ENCODE results near the gene DDX59. TPM values are rescaled to one million over a fixed set of nuclear protein-coding genes. Genes with fewer than 3 reads are reported as not detected.

Gene DDX59
- total RNA-seq, result 20.0 TPM

DNA sequence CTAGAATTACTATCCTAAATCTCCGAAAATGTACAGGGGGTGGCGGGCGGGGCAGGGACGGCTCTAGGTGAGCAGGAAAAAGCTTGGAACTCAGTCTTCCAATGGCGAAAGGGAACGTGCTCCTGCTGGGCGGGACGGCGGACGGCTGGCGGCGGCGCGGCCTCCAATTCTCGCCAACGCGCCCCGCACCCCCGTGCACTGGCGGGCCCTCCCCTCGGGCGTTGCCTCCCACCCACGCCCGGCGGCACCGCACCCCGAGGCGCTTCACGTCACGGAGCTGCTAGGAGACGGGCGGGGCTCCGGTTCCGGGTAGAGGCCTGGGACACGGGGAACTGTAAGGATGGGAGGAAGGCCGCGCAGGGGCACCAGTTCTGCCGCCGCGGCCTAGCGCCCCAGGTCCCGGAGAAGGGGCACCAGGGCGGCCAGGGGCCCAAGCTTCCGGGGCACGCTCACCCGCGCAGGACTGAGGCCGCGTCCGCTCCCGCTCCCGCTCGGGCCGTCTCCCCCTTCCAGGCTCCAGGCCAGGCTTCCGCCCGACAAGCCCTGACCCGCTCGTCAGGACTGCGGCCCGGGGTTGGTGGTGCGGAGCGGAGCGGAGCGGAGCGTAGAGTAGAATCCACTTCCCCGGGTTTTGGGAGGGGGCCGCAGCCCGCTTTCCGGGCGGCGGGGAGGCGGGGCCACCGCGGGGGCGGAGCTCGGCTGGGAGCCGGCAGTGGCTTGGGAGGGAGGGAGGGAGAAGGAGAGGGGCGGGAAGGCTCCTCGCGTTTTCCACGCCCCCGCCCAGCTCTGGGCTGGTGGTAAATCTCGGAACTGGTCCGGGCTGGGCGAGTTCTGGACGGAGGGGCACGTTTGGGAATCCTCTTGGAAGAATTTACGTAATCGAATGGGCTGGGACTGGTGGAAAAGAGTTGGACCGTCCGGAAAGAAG, at the start of gene DDX59:
Gene DDX59 (minus strand): TSS at position 594 of the 928 bp plus-strand sequence. CDS start 3,167 bp downstream, outside the sequence.
- DNase-seq, result peak; percentile 94

DNA sequence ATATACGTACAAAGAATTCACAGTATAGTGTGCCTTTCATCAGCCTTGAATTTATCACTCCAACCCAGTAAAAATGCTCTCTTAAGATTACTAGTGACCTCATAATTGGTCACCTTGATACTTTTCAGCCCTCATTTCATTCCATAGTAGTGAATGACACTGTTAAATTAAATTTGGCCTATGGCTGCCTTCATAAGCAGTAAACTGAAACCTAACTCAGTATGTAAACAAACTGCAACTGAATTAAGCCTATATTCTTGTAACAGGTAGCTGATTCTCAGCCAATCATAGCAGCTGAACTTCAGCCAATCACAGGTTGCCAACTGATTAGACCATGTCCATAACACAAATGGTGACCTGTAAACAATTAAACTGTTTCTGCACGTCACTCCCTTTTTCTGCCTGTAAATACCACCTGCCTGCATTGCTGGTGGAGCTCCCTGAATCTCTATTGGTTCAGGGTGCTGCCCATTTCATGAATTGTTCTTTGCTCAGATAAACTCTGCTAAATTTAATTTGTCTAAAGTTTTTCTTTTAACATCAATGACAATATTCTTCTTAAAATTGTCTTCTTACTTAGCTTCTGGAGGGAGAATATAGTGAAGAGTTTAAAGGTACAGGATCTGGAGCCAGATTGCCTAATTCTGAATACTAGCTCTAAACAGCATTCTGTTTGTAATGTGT, 44.9 kb upstream of the DDX59 start:
- DNase-seq, result no peak

DNA sequence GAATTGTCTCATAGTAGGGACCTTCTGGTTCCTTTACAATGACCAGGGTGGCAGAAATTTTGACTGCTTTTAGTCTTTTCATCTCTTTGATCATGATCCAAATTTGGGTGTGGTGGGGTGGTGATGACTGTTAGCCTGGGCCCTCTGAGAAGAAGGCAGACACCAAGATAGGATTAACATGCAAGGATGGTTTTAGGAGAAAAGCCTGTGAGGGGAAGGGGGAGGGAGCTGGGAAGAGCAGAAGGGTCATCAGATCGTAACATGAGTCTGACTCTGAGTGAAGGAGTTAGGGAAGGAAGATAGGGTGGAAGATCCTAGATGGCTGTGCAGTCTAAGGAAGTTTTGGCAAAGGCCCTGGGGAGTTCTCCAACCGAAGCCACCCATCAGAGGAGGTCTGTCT, 40.5 kb upstream of the DDX59 start:
- DNase-seq, result no peak

DNA sequence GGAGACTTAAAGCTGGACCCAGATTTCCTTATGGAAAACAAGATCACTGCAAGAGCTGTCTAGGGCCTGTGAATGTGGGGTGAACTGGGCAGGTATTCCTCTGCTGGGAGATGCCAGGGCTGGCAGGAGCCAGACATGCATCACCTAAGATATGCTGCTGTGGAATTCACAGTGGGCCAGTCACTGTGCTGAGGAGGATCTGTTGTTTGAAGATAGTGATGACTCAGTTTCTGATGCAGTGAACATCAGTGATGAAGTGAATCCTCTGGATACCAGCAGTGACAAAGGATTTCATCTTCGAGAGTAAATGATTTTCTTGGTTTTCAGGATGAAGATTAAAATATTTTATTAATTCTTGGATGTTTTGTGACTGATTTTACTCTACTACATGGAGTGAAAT, 39.1 kb upstream of the DDX59 start:
- DNase-seq, result no peak

DNA sequence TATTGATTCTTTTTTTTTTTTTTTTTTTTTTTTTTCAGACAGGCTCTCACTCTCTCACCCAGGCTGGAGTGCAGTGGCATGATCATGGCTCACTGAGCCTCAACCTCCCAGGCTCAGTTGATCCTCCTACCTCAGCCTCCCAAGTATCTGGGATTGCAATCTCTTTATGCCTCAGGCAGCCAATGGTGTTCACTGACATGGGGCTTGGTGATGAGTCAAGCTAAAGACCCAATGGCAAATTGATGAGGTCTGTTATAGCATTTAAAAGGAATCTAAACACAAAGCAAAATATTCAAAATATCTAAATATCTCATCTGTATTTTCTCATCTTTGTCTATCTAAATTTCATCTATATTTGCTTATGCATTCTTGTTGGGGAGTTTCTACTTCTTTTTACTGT, 38.5 kb upstream of the DDX59 start:
- DNase-seq, result no peak

DNA sequence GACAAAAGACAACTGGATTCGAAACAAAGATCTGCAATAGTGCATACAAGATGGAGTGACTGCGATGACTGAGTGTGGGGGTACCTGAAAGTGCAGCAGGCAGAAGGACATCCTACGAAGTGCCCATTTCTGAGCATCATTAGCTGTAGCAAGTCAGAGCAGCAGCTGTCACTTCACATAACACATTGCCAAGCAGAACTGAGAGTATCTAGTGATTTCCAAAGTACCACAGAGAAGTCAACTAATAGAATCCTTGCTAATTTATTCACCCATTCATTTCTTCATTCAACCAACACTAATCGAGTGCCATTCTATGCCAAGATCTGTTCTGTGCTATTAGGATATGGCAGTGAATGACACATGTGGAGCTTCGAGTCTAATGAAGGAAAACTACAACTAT, 37.4 kb upstream of the DDX59 start:
- DNase-seq, result no peak

DNA sequence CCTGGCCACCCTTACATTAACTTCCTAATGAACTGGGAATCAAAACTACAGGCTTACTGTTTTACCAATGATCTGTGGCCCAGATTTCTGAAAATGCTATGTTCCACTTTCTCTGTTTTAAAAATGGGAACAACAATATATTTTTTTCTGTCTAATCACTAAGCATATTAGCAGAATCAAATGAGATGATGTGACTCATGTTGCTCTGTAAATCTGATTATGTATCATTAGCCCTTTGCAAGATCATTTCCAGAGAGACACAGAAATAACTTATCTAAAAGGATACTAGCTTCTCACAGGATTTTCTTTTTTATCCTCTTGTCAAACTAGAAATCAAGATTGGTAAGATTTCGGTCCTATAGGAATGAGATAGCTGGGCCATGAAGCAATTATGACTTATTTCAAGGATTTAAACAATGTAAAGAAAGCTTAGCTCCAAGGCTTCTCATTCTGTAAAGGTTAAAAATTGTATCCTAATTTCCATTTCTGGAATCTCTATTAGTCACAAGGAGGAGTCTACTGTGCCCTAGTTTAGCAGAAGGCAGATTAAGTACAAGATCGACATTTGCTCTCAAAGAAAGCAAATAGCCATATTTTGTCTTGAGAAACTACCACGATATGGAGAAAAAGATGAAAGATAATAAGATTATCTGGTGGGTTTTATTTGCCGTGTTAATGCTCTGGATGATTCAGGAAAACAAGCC, 36.6 kb upstream of the DDX59 start:
- DNase-seq, result no peak

DNA sequence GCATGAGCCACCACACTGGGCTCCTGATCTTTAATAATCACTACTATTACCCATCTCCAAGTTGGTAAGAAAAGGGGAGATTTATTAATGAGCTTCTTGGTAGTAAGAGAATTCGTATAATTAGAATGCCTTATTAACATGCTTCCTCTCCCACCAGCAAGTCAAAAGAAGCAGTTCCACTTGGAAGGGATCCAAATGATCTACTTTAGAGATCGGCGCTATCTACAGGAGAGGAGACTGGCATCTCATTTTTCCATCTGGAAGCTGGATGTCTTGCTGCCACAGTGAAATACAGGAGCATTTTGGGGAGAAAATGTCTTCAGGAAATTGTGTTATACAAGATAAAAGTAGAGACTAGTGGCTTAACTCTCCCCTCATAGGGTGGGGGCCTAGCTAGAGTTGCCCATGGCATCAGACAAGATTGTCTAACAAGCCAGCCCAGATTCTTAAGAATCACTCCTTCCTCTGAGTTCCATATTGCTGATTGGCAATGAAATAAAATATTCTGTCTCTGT, 35.3 kb upstream of the DDX59 start:
- DNase-seq, result no peak

DNA sequence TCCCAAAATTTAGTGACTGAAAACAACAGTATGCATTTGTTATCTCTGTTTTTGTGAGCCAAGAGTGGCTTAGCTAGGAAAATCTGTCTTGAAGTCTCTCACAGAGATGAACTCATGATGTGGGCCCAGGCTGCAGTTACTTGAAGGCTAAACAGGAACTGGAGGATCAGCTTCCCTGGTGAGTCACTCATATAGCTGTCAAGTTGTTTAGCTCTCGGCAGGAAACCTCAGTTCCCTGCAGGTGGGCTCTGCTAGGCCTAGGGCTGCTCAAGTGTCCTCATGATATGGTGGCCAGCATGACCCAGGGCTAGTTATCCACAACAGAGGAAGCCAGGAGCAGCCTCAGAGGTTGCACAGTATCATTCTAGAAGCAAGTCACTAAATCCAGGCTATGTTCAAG, 30.2 kb upstream of the DDX59 start:
- no peak for DNase-seq

DNA sequence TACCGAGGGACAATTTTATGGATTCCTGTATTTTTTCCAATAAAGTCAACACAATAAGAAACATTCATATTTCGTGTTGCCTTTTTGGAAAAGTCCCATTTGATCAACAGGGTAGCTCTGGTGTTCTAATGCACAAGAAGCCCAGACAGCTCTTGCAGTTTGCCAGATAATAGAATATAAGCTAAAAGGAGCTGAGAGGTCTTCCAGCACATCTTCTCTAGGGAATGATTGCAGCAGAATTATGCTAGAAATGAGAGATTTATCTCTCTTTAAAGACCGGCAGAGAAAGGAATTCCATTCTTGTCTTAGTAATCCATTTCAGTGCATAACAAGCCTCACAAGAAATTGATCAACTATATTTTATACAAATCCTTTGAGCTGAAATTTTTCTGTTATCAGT, 25.0 kb upstream of the DDX59 start:
- no peak for DNase-seq

DNA sequence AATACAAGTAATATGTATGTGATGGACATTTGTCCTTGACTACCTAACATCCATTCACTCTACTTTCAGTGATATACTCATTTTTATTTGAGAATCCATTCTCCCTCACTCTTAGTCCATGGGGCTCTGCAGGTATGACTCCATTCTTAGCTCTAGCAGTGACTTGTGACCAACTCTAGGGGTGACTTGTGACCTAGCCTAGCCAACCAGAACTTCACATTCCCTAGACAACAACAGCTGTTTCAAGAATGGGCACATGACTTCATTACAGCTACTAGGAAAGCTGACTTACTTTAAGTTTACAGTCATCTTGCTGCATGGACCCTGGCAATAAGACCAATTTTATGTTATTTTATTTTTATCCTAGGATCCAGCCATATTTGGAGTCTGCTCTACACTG, 23.6 kb upstream of the DDX59 start:
- no peak for DNase-seq

DNA sequence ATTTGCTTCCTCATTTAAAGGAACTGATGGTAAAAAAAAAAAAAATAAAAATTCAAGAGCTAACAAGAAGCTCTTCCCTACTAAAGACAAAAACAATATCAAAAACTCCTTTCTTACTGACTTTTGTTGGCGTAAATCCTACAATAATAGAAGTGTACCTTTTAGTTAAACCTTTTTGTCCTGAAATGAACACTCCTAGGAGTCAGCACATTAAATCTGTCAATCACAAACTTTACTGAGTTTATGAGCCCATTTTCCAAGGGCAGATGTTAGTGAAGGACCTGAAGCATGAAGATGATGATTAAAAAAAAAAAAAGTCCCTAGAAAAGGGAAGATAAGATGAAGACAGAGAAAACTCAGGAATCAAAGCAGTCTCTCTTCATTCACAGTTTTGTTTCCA, 22.6 kb upstream of the DDX59 start:
- no peak for DNase-seq

DNA sequence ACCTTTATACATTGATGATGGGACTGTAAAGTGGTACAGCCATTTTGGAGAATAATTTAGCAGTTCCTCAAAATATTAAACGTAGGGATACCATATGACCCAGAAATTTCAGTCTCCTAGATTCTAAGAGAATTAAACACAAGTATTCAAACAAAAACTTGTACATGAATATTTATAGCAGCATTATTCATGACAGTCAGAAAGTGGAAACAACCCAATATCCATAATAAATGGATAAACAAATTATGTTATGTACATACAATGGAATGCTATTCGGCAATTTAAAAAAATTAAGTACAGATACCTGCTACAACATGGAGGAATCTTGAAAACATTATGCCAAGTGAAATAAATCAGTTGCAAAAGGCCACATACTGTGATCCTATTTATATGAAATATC, 16.9 kb upstream of the DDX59 start:
- DNase-seq, result no peak

DNA sequence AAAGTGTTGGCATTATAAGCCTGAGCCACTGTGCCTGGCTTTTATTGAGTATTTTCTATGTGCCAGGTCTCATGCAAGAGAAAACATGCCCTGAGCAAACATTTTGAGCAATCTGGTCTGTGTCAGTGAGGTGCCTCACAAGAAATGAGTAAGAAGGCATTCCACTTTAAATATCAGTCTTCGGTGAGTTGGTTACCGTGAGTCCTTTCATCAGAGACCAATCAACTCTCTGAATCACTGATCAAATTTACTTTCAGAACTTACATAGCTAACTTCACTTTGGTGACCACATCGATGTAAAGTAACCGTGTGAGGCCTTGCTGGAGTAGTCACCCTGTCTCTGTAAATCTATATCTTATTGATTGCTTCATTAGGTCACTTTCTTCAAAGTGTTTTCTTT, 14.3 kb upstream of the DDX59 start:
- DNase-seq, result no peak

DNA sequence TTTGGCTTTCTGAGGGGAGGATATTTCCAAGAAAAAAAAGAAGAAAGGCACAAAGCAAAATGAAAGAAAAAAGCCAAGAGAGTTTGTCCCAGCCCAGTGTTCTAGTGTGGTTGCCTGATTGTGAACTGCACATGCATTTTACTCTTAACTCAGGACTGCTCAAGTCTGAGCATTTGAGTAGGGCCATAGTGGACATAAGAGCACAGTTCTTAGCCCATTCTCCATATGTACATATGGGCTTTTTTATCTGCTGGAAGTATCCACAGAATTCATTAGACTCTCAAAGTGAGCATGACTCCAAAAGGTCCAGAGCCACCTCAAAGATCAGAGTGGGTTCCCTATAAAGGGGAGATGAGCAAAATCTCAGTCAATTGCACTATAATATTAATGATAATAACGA, 13.6 kb upstream of the DDX59 start:
- DNase-seq, result no peak

DNA sequence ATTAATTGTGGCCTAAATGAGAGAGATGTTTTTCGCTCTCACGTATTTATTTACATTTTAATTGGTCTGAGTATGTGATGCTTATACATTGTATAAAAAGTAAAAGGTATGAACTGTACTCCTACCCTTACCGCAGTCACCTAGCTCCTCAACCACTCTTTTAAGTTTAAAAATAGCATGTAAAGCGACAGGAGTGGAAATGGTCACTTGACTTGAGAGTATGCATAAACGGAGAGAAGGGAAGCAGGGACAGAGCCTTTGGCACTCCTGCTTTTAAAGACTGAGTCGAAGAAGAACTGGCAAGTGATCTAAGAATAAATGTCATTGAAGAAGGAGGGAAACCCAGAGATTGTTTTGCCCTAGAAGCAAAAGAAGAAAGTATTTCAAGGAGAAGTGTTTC, 11.5 kb upstream of the DDX59 start:
- DNase-seq, result no peak

DNA sequence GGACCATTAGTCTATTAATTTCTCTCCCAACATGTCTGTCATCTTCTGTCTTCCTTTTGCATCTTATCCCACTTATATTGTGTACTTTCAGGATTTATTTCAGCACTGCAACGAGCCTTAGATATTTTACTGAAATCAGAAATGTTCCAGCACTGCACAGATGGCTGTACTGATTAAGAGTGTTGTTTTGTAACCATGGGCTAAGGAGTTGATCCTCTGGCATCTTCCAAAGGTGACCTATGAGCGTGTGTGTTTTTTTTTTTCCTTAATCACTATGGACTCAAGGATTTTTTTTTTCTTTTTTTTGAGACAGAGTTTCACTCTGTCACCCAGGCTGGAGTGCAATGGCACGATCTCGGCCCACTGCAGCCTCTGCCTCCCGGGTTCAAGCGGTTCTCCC, 7.1 kb upstream of the DDX59 start:
- no peak for DNase-seq

DNA sequence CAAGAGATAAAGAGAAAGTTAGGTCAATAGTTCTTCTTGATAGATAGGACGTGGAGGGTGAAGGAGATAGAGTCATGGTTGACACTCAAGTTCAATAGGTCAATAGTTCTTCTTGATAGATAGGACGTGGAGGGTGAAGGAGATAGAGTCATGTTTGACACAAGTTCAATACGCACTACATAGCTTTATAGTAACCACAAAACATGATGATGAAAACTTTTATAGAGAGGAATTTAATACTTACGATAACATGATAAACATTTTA, 5.8 kb upstream of the DDX59 start:
- no peak for DNase-seq

DNA sequence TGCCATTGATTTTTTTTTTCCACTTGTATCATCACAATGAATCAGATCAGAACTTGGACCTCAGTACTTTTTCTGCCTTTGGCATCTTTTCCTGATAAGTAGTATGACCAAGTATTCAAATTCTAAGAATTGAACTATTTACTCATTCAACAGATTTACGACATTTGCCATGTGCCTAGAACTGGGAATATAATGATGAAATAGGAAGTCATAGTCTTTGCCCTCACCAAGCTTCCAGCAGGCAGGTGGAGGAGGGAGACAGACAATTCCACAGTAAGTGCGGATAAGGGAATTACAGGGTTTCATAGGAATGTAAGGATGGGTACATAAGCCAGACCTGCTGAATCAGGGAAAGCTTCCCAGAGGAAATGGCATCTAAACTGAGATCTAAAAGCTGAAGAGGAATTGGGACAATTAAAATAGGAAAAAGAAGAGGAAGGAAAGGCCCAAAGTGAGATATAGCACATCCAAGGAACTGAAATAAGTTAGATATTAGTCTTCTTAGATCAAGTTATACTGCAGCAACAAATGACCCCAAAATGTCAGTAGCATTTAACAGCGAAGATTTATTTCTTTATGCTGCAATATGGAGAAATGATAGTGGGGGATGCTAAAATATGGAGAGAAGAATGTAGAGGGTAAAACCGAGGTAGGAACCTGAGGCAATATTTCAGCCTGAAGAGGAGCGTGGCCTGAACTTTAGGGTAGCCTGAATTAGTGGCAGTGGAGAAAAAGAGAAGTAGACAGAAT, 5.3 kb upstream of the DDX59 start:
- DNase-seq, result no peak

DNA sequence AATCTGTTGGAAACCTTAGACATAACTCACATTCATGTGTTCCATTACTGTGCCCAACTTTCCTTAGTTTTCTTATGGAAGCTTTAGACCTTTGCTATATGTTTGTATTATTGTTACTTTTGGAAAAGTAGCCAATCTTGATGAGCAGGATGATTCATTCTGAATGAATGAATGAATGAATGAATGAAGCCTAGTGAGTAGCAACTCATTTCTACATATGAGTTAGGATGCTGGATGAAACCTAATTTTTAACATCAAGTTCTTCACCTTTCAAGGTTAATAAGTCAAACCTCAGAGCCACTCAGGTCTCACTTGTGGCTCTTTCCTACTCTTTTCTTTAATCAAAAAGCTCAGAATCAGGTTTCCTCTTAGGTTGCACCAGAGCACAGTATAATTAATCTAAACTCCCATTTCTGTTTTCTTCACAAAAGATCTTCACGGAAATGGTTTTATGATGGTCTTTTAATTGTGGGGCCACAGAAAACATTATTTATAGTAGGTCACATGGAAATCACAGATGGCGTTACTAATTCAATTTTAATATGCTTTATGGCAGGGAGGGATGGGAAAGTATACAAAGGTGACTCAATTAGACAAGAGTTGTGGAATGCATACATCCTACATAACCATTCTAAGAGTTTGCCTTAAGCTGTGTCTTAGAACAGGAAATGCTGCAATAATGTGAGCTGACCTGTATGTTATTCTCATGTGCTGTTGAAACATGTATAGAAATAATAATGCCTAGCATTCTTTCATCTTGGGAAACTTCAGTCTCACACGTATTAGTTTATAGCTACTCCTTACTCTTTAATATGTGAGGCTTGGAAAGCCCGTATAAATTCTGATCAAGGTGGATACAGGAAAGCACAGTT, 4.5 kb upstream of the DDX59 start:
- DNase-seq, result no peak

DNA sequence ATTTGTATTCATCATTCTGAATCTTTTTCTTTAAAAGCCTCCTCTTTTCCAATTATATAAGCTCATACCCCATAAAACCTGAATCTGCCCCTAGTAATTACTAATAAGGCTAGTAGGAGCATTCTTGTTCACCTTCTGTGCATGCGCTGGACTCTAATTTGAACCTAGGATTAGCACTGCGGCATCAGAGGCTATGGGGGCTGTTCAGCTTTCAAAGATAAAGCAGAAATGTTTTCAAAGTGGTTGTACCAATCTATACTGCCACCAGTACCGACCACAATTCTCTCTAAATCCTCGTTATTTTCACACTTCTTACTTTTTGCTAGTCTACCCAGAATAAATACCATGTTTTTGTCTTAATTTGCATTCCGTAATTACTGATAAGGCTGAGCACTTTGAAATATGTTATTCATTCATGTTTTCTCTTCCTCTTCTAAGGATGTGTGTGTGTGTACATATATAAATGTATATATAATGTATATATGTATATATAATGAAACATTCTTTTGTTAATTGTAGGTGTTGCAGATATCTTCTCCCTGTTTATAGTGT, 1.6 kb upstream of the DDX59 start:
- no peak for DNase-seq
